ENCODE data around the gene AKIRIN2. TPM values are rescaled to one million over a fixed set of nuclear protein-coding genes. Genes with fewer than 3 reads are reported as not detected.

Gene AKIRIN2
- total and polyA plus RNA-seq, 7 donors: 16.6 to 40.2 (median 19.3) TPM

GRCh38 chr6:87702589-87702945 is 534 bp upstream of the AKIRIN2 start:
- Histone ChIP-seq H3K36me3 (no peaks in the 10 kb centered on the region), H3K27ac (peak overlapping the region; percentile 96 to 98 (median 96)), H3K9me3 (no peaks in the 10 kb centered on the region), H3K4me3 (peak overlapping the region; percentile 82 to 88 (median 84)), H3K4me1 (peaks cover 0 to 24% (median 17%) of the 10 kb centered on the region in 4 donors), H3K27me3 (no peaks in the 10 kb centered on the region)
- intact Hi-C loops (cut with DNase I): loop anchor here (1.0 to 5.0 kb wide), 5 partner anchors 30 to 1935 kb away; partner anchors contain the start of genes LYRM2, ORC3 and SLC35A1
- TF ChIP-seq POLR2A (IDR thresholded peaks at IDR 0.05): no peak
- TF ChIP-seq CTCF (IDR thresholded peaks at IDR 0.05): no peak
- no peak for TF ChIP-seq POLR2AphosphoS5 (IDR thresholded peaks at IDR 0.05)
- no peak for TF ChIP-seq EP300 (IDR thresholded peaks at IDR 0.05)
- WGBS, 2 donors: 3% methylated on average over 7 of the region's 7 CpGs
- no peak for DNase-seq

DNA sequence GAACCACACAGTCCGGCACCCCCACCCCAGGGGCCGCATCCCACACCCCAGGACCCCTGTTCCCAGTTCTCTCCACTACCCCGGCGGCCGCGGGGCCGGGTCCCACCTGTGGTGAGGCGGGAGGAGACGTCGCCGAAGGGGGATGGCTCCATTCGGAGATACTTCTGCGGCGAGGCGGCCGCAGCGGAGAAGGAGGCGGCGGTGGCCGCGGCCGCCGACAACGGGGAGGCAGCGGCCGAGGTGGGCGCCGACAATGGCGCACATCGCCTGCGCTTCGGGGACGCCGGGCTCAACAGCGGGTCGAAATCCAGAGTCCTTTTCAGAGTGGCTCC is 723 bp downstream of the AKIRIN2 start:
- Histone ChIP-seq H3K27me3 (no peaks in the 10 kb centered on the region), H3K9me3 (no peaks in the 10 kb centered on the region), H3K27ac (peak overlapping the region; percentile 96 to 98 (median 96)), H3K36me3 (no peaks in the 10 kb centered on the region), H3K4me1 (peaks cover 0 to 33% (median 25%) of the 10 kb centered on the region in 4 donors), H3K4me3 (peak overlapping the region; percentile 82 to 88 (median 84))
- no peak for DNase-seq
- TF ChIP-seq POLR2AphosphoS5 (IDR thresholded peaks at IDR 0.05) (no peak), CTCF (IDR thresholded peaks at IDR 0.05) (no peak), EP300 (IDR thresholded peaks at IDR 0.05) (no peak), POLR2A (IDR thresholded peaks at IDR 0.05) (no peak)
- intact Hi-C loops (cut with DNase I): loop anchor here (5.0 kb wide), 3 partner anchors 39 to 1936 kb away; partner anchors contain the start of genes LYRM2 and SLC35A1
- 0% methylated on average over 36 of the region's 36 CpGs for WGBS, 2 donors

DNA sequence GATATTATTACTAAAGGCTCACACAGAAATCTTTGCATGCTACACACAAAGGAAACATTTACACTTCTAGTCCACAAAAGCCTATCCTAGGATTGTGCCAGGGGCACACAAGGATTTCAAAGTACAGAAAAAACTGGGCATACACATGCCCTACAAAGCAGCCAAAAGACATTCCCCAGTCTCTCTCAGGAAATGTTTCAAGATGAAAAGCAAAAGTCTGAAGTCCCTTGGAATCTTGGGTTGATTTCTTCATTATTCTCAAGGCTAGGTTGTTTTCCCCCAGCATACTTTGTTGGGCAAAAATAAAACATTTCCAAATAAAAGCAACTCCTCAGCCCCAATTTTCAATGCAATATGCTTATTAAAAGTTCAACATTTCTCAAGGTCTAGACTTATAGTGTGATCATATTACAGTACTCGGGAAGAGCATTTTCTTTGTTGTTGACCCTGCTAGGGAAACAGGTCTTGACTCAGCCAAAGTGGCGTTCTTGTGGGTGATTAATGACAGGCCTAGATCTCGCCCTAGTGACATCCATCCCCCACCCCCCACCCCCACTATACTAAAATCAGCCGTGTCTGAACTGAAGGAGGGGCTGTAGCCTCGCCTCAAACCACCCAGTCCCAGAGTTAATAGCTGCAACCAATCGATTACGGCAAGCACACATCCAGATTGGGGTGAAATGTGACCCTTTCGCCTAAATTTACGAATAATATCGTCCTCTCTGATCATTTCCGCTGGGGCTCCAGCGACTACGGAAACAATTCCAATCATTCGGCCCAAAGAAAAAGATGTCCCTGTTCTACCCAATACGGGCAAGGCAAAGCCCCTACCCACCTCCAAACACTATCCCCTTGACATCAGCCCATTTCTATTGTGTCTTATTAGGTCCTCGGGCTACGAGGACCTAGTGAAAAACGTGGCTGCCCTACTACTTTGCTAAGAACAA is 1.4 kb downstream of the AKIRIN2 start:
- 0% methylated on average over 18 of the region's 18 CpGs for WGBS, 2 donors
- H3K27ac ChIP-seq: peak overlapping the region; percentile 96 to 98 (median 96)
- intact Hi-C loops (cut with DNase I): loop anchor here (5.0 kb wide), 3 partner anchors 38 to 1937 kb away; partner anchors contain the start of genes LYRM2 and SLC35A1
- no peaks in the 10 kb centered on the region for H3K27me3 ChIP-seq
- peaks cover 0 to 40% (median 31%) of the 10 kb centered on the region in 4 donors for H3K4me1 ChIP-seq
- no peak for DNase-seq
- H3K36me3 ChIP-seq: no peaks in the 10 kb centered on the region
- H3K9me3 ChIP-seq: no peaks in the 10 kb centered on the region
- H3K4me3 ChIP-seq: peak overlapping the region; percentile 82 to 88 (median 84)
- no peak for TF ChIP-seq EP300 (IDR thresholded peaks at IDR 0.05)
- peak in 2 of 4 donors; percentile 12 to 13 for TF ChIP-seq POLR2AphosphoS5 (IDR thresholded peaks at IDR 0.05)
- TF ChIP-seq POLR2A (IDR thresholded peaks at IDR 0.05): no peak

GRCh38 chr6:87699576-87699975 is 2.5 kb downstream of the AKIRIN2 start:
- H3K4me1 ChIP-seq: peaks cover 0 to 51% (median 37%) of the 10 kb centered on the region in 4 donors
- peak overlapping the region in 3 of 4 donors; percentile 82 to 88 (median 84) for H3K4me3 ChIP-seq
- WGBS, 2 donors: 3 to 5% methylated on average over 4 of the region's 4 CpGs
- H3K9me3 ChIP-seq: no peaks in the 10 kb centered on the region
- no peak for TF ChIP-seq EP300 (IDR thresholded peaks at IDR 0.05)
- TF ChIP-seq POLR2A (IDR thresholded peaks at IDR 0.05): no peak
- TF ChIP-seq POLR2AphosphoS5 (IDR thresholded peaks at IDR 0.05): no peak
- no peaks in the 10 kb centered on the region for H3K27me3 ChIP-seq
- H3K36me3 ChIP-seq: no peaks in the 10 kb centered on the region
- no peak for DNase-seq
- intact Hi-C loops (cut with DNase I): no loop called here
- H3K27ac ChIP-seq: peak overlapping the region in 3 of 4 donors; percentile 96 to 98 (median 97)

DNA sequence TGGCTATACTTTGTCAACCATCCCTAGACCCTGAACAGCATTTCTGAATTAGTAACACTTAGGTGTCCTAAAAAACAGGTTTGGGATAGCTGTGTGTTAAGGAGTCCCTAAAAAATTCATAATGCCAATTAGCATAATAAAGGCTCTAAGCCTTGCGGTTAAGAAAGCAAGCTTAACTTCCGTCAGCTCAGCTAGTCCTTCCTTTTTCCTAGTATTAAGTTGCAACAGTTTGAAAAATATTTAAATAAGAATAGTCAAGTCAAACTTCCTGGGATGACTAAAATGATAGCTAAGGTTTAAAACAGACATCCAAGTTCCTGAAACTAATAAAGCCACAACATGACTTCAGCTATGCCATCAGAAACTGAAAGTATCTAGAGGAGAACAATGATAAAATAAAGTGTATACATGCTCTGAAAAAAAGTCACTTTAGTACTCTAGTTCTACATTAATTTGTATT is 3.5 kb downstream of the AKIRIN2 start:
- H3K9me3 ChIP-seq: no peaks in the 10 kb centered on the region
- peaks cover 0 to 59% (median 42%) of the 10 kb centered on the region in 4 donors for H3K4me1 ChIP-seq
- H3K27me3 ChIP-seq: no peaks in the 10 kb centered on the region
- TF ChIP-seq POLR2AphosphoS5 (IDR thresholded peaks at IDR 0.05) (peak in 2 of 4 donors; percentile 28 to 37), EP300 (IDR thresholded peaks at IDR 0.05) (no peak)
- WGBS, 2 donors: 13 to 25% methylated on average over 2 of the region's 2 CpGs
- H3K36me3 ChIP-seq: no peaks in the 10 kb centered on the region
- no peak for DNase-seq
- peak overlapping the region; percentile 3 to 88 (median 83) for H3K4me3 ChIP-seq
- H3K27ac ChIP-seq: peak overlapping the region; percentile 37 to 97 (median 79)
- intact Hi-C loops (cut with DNase I): no loop called here
